ENCODE data around the gene MYO1A.

DNA sequence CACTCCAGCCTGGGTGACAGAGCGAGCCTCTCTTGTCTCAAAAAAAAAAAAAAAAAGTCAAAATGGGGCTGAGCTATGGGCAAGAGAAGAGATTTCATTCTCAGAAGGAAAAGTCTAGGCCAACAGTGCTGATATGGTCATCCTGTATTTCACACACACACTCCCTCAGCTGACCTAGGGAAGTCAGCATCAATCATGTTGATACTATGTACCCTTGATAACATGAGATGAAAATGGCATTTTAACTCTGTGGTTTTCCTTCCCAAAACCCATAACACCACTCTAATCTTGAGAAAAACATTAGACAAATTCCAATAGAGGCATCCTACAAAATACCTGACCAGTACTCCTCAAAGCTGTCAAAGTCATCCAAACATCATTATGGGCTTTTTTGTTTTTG is 30.9 kb upstream of the MYO1A start:
- TF ChIP-seq TAF1 (IDR thresholded peaks at IDR 0.05; ENCODE audit: low read depth, low read length) (no peak), POLR2AphosphoS5 (IDR thresholded peaks at IDR 0.05; ENCODE audit: low read depth, low read length) (no peak), POLR2A (IDR thresholded peaks at IDR 0.05; ENCODE audit: low read depth, low read length) (no peak), POU2F2 (IDR thresholded peaks at IDR 0.05; ENCODE audit: low read depth, low read length) (no peak), PAX5 (IDR thresholded peaks at IDR 0.05; ENCODE audit: insufficient read depth, low read length, severe bottlenecking) (no peak), SPI1 (IDR thresholded peaks at IDR 0.05; ENCODE audit: low read depth, low read length) (no peak)

All from GM12891 (cell line).